ENCODE data around the gene TMEM178A. TPM values are rescaled to one million over a fixed set of nuclear protein-coding genes. Genes with fewer than 3 reads are reported as not detected.

Gene TMEM178A
- total and polyA plus RNA-seq, 12 donors, result 0.58 to 6.2 (median 2.5) TPM

DNA sequence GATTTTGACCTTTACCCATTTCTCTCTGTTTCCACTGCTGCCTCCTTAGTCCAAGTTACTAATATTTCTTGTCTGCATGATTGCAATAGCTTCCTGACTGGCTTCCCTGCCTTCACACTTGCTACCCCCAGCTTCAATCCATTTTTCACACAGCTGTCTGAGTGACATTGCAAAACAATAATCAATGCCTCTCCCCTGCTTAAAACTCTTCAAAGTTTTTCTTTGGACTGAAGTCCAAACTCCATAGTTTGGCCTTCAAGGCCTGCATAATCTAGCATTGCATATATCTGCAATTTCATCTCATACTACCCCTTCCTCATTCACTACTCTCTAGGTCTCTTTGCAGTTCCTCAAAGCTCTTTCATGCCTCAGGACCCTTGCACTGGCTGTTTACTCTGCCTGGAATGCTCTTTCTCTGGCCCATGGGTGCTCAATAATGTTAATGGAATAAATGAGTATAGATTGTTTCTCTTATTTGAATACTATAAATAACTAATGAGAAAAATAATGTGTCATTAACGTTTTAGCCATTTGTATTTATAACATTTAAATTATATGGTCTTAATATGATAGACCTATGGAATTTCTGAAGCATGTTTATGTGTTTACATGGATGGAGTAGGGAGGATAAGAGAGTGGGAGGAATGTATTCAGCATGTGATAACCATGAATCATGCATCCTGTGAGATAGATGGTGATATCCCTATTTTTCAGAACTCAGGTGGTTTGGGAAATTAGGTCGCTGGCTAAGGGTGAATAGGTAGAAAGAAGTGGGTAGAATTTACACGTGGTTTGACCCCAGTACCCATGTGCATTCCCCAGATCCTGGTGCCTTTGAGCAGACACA lies 5.7 kb upstream of the TMEM178A start:
- Histone ChIP-seq H3K27me3 (peaks cover 0 to 18% (median 0%) of the 10 kb centered on the region in 7 donors), H3K9me3 (peaks cover 0 to 5% (median 0%) of the 10 kb centered on the region in 11 donors), H3K4me3 (no peak overlapping the region), H3K27ac (no peak overlapping the region), H3K36me3 (no peaks in the 10 kb centered on the region), H3K4me1 (peaks cover 0 to 9% (median 0%) of the 10 kb centered on the region in 9 donors)
- TF ChIP-seq, protein P1, sequence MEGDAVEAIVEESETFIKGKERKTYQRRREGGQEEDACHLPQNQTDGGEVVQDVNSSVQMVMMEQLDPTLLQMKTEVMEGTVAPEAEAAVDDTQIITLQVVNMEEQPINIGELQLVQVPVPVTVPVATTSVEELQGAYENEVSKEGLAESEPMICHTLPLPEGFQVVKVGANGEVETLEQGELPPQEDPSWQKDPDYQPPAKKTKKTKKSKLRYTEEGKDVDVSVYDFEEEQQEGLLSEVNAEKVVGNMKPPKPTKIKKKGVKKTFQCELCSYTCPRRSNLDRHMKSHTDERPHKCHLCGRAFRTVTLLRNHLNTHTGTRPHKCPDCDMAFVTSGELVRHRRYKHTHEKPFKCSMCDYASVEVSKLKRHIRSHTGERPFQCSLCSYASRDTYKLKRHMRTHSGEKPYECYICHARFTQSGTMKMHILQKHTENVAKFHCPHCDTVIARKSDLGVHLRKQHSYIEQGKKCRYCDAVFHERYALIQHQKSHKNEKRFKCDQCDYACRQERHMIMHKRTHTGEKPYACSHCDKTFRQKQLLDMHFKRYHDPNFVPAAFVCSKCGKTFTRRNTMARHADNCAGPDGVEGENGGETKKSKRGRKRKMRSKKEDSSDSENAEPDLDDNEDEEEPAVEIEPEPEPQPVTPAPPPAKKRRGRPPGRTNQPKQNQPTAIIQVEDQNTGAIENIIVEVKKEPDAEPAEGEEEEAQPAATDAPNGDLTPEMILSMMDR (IDR thresholded peaks at IDR 0.05), result no peak
- ATAC-seq (no peak), DNase-seq (no peak)
- intact Hi-C loops (cut with DNase I), result loop anchor here in 1 of 10 donors (5.0 kb wide), 1 partner anchor 38 kb away; no protein-coding TSS in a partner anchor
- 85% methylated on average over 3 of the region's 3 CpGs for WGBS, 2 donors

DNA sequence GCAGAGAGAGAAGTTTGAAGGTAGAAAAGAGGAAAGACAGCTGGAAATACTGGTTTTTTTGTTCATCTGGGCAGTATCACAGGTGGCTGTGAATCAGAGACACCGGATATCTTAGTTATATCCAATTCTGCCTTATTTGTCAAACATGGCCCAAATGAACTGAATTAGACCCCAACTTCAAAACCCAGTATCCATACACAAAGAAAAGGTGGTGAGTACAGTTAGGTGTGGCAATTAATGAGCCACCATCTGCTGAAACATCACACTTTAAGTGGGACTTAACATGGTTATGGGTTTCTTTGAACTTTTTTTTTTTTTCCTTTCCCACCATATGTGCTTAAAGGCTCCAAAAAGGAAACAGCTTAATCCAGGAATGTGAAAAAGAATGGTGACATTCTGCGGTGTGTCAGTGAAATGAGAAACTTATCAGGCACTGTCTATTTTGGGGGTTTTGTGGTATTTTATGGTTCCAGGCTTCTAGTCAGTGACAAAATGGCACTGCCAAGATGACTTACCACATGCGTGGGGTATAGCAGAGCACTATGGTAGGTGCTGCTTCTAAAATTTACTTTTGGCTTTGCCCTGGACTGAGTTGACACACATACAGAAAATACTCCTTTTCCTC lies 5.0 kb upstream of the TMEM178A start:
- TF ChIP-seq, protein P1 (IDR thresholded peaks at IDR 0.05), result no peak

DNA sequence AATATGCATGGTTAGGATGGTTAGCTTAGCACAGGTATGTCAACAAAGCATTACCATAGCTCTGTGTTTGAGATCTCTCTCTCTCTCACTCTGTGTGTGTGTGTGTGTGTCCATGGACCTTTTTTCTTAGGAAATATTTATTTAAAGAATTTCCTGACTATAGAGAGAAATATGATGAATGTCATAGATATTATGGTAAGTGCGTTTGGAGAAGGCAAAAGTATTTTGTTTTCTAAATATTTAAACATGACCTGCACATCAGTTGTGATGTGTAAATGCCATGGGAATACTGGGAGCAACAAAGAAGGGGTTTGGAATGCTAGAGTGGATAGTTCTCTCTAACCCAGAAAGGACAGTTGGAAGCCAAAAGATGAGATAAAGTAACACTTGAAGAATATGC lies 3.9 kb upstream of the TMEM178A start:
- no peak for DNase-seq

More for the DNA sequence above, 5.0 kb upstream of the TMEM178A start:
- Histone ChIP-seq H3K4me3 (no peak overlapping the region), H3K27me3 (peaks cover 0 to 25% (median 0%) of the 10 kb centered on the region in 7 donors), H3K27ac (no peak overlapping the region), H3K9me3 (no peaks in the 10 kb centered on the region), H3K4me1 (peaks cover 0 to 9% (median 0%) of the 10 kb centered on the region in 9 donors), H3K36me3 (no peaks in the 10 kb centered on the region)
- ATAC-seq (no peak), DNase-seq (no peak)
- WGBS, 2 donors, result 91 to 93% methylated on average over 3 of the region's 3 CpGs
- intact Hi-C loops (cut with DNase I), result no loop called here

More for the DNA sequence above, 3.9 kb upstream of the TMEM178A start:
- intact Hi-C loops (cut with DNase I), result no loop called here
- Histone ChIP-seq H3K9me3 (no peaks in the 10 kb centered on the region), H3K27ac (no peak overlapping the region), H3K27me3 (peaks cover 0 to 36% (median 0%) of the 10 kb centered on the region in 7 donors), H3K4me3 (no peak overlapping the region), H3K36me3 (no peaks in the 10 kb centered on the region), H3K4me1 (peaks cover 0 to 13% (median 5%) of the 10 kb centered on the region in 9 donors)
- WGBS, 2 donors, result 48 to 59% methylated on average over 1 of the region's 1 CpG
- TF ChIP-seq, protein P1 (IDR thresholded peaks at IDR 0.05), result no peak
- ATAC-seq, result no peak
